OCI-LY3 (cell line): ENCODE data around the gene FUOM.

Experiments
- EZH2phosphoT487 ChIP-seq: fragments of 200-600 bp; shearing (Covaris generic); IDR thresholded peaks from 2 replicates; pipeline ENCODE4 v1.6.1; 2018; ENCODE audit warnings: antibody characterized with exemption, mixed run types, low read depth
- TF ChIP-seq, protein P1 (sequence below): fragments of 200-600, 300-600 bp; sonication (generic); IDR thresholded peaks from 2 replicates; pipeline ENCODE4 v1.5.1; 2014; ENCODE audit warnings: antibody characterized with exemption, low read length, low read depth

- TF ChIP-seq, protein P1, sequence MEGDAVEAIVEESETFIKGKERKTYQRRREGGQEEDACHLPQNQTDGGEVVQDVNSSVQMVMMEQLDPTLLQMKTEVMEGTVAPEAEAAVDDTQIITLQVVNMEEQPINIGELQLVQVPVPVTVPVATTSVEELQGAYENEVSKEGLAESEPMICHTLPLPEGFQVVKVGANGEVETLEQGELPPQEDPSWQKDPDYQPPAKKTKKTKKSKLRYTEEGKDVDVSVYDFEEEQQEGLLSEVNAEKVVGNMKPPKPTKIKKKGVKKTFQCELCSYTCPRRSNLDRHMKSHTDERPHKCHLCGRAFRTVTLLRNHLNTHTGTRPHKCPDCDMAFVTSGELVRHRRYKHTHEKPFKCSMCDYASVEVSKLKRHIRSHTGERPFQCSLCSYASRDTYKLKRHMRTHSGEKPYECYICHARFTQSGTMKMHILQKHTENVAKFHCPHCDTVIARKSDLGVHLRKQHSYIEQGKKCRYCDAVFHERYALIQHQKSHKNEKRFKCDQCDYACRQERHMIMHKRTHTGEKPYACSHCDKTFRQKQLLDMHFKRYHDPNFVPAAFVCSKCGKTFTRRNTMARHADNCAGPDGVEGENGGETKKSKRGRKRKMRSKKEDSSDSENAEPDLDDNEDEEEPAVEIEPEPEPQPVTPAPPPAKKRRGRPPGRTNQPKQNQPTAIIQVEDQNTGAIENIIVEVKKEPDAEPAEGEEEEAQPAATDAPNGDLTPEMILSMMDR, result no peak
- no peak for TF ChIP-seq EZH2phosphoT487
Observed at GRCh38 chr10:133403784-133404183, 46.0 kb upstream of the FUOM start.
